ENCODE measurements around the gene CLCNKA.

DNA sequence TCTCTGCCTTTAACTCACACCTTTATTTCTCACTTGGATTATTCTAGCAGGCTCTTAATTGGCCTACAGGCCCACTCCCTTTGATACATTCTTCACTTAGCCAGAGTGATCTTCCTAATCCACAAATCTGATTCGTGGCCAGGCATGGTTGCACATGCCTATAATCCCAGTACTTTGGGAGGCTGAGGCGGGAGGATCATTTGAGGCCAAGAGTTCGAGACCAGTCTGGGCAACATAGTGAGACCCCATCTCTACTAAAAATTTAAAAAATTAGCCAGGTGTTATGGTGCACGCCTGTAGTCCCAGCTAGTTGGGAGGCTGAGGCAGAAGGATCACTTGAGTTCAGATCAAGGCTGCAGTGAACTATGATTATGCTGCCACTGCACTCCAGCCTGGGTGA is 48.1 kb upstream of the CLCNKA start:
- TF ChIP-seq EP300 (IDR thresholded peaks at IDR 0.05; ENCODE audit: borderline replicate concordance in 1 of 2, low read depth in 1 of 2, low read length in 1 of 2) (no peak), FOSL2 (IDR thresholded peaks at IDR 0.05; ENCODE audit: borderline replicate concordance, low read depth) (no peak), EZH2phosphoT487 (IDR thresholded peaks at IDR 0.05; ENCODE audit: borderline replicate concordance, low read depth) (no peak), RFX5 (IDR thresholded peaks at IDR 0.05; ENCODE audit: low read length) (no peak)
- TF ChIP-seq, protein P1, sequence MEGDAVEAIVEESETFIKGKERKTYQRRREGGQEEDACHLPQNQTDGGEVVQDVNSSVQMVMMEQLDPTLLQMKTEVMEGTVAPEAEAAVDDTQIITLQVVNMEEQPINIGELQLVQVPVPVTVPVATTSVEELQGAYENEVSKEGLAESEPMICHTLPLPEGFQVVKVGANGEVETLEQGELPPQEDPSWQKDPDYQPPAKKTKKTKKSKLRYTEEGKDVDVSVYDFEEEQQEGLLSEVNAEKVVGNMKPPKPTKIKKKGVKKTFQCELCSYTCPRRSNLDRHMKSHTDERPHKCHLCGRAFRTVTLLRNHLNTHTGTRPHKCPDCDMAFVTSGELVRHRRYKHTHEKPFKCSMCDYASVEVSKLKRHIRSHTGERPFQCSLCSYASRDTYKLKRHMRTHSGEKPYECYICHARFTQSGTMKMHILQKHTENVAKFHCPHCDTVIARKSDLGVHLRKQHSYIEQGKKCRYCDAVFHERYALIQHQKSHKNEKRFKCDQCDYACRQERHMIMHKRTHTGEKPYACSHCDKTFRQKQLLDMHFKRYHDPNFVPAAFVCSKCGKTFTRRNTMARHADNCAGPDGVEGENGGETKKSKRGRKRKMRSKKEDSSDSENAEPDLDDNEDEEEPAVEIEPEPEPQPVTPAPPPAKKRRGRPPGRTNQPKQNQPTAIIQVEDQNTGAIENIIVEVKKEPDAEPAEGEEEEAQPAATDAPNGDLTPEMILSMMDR (IDR thresholded peaks at IDR 0.05), result no peak
- TF ChIP-seq, protein P2, sequence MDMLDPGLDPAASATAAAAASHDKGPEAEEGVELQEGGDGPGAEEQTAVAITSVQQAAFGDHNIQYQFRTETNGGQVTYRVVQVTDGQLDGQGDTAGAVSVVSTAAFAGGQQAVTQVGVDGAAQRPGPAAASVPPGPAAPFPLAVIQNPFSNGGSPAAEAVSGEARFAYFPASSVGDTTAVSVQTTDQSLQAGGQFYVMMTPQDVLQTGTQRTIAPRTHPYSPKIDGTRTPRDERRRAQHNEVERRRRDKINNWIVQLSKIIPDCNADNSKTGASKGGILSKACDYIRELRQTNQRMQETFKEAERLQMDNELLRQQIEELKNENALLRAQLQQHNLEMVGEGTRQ (IDR thresholded peaks at IDR 0.05; ENCODE audit: borderline replicate concordance, low read depth, low read length), result no peak
- TF ChIP-seq, protein P3, sequence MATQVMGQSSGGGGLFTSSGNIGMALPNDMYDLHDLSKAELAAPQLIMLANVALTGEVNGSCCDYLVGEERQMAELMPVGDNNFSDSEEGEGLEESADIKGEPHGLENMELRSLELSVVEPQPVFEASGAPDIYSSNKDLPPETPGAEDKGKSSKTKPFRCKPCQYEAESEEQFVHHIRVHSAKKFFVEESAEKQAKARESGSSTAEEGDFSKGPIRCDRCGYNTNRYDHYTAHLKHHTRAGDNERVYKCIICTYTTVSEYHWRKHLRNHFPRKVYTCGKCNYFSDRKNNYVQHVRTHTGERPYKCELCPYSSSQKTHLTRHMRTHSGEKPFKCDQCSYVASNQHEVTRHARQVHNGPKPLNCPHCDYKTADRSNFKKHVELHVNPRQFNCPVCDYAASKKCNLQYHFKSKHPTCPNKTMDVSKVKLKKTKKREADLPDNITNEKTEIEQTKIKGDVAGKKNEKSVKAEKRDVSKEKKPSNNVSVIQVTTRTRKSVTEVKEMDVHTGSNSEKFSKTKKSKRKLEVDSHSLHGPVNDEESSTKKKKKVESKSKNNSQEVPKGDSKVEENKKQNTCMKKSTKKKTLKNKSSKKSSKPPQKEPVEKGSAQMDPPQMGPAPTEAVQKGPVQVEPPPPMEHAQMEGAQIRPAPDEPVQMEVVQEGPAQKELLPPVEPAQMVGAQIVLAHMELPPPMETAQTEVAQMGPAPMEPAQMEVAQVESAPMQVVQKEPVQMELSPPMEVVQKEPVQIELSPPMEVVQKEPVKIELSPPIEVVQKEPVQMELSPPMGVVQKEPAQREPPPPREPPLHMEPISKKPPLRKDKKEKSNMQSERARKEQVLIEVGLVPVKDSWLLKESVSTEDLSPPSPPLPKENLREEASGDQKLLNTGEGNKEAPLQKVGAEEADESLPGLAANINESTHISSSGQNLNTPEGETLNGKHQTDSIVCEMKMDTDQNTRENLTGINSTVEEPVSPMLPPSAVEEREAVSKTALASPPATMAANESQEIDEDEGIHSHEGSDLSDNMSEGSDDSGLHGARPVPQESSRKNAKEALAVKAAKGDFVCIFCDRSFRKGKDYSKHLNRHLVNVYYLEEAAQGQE (IDR thresholded peaks at IDR 0.05; ENCODE audit: low read depth, low read length), result no peak
